KMS-11 (cell line): Measurements from ENCODE around the gene SYNE1.

Source experiments
- H2AFZ ChIP-seq: fragments of 200-600 bp; sonication (generic); 2 replicates; pipeline ENCODE4 v1.6.1; 2016; ENCODE audit warnings: antibody characterized with exemption, mixed run types, low read depth
- H3K27ac ChIP-seq: fragments of 200-600 bp; sonication (generic); 2 replicates; pipeline ENCODE4 v1.6.1; 2016; ENCODE audit warnings: mild to moderate bottlenecking, mixed run types
- H3K27me3 ChIP-seq: fragments of 200-600 bp; sonication (generic); 2 replicates; pipeline ENCODE4 v1.6.1; 2017; ENCODE audit warnings: mild to moderate bottlenecking, low read depth, mixed run types, moderate library complexity; ENCODE audit not compliant: insufficient read depth
- H3K36me3 ChIP-seq: fragments of 200-600 bp; sonication (generic); 2 replicates; pipeline ENCODE4 v1.6.1; 2017; ENCODE audit warnings: mild to moderate bottlenecking, mixed run types; ENCODE audit not compliant: insufficient read depth
- H3K4me1 ChIP-seq: fragments of 200-600 bp; sonication (generic); 2 replicates; pipeline ENCODE4 v1.6.1; 2016; ENCODE audit warnings: mild to moderate bottlenecking, low read depth, mixed run types; ENCODE audit not compliant: poor library complexity, severe bottlenecking
- H3K4me2 ChIP-seq: fragments of 200-600 bp; sonication (generic); 2 replicates; pipeline ENCODE4 v1.7.0; 2016; ENCODE audit warnings: mild to moderate bottlenecking, mixed run types
- H3K4me3 ChIP-seq: fragments of 200-600 bp; sonication (generic); IDR thresholded peaks from 2 replicates; pipeline ENCODE4 v1.6.1; 2017; ENCODE audit warnings: low read depth, low read length, mixed read lengths; ENCODE audit not compliant: insufficient read depth
- H3K79me2 ChIP-seq: fragments of 200-600 bp; sonication (generic); 2 replicates; pipeline ENCODE4 v1.6.1; 2016; ENCODE audit warnings: low read depth, mixed run types; ENCODE audit not compliant: insufficient read depth
- H3K9ac ChIP-seq: fragments of 200-600 bp; sonication (generic); 2 replicates; pipeline ENCODE4 v1.6.1; 2016; ENCODE audit warnings: mild to moderate bottlenecking, mixed run types
- H4K20me1 ChIP-seq: fragments of 200-600 bp; sonication (generic); 2 replicates; pipeline ENCODE4 v1.6.1; 2016; ENCODE audit warnings: mild to moderate bottlenecking, mixed run types; ENCODE audit not compliant: insufficient read depth
- TF ChIP-seq, protein P1 (sequence below): fragments of 200-600 bp; sonication (generic); conservative IDR thresholded peaks from 2 replicates; pipeline ENCODE4 v1.6.1; 2017; ENCODE audit warnings: low read depth, mild to moderate bottlenecking, antibody characterized with exemption, low read length, moderate library complexity, mixed read lengths

The SYNE1 gene

GRCh38 chr6:152094992-152095592 lies 542.1 kb downstream of the SYNE1 start:
- Histone ChIP-seq H3K27ac (no peak overlapping the region), H3K9ac (no peak overlapping the region), H3K4me2 (no peak overlapping the region)

DNA sequence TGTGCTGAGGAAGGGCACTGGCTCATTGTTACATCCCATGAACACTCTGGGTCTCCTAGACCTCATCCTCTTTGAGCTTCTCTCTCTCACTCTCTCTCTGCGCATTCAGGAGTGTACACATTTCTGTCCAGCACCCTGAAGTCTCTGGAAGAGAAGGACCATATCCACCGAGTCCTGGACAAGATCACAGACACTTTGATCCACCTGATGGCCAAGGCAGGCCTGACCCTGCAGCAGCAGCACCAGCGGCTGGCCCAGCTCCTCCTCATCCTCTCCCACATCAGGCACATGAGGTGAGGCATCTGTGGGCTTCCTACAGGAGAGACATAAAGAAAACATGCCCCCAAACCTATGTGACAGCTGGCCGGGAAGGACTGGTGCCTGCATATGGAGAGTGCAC lies 542.9 kb downstream of the SYNE1 start:
- Histone ChIP-seq H3K4me1 (no peaks in the 10 kb centered on the region), H3K79me2 (no peaks in the 10 kb centered on the region), H3K9ac (no peak overlapping the region), H3K4me3 (no peak overlapping the region), H4K20me1 (no peaks in the 10 kb centered on the region), H3K4me2 (no peak overlapping the region), H3K27ac (no peak overlapping the region), H2AFZ (no peak overlapping the region), H3K27me3 (no peaks in the 10 kb centered on the region), H3K36me3 (no peaks in the 10 kb centered on the region)
- TF ChIP-seq, protein P1, sequence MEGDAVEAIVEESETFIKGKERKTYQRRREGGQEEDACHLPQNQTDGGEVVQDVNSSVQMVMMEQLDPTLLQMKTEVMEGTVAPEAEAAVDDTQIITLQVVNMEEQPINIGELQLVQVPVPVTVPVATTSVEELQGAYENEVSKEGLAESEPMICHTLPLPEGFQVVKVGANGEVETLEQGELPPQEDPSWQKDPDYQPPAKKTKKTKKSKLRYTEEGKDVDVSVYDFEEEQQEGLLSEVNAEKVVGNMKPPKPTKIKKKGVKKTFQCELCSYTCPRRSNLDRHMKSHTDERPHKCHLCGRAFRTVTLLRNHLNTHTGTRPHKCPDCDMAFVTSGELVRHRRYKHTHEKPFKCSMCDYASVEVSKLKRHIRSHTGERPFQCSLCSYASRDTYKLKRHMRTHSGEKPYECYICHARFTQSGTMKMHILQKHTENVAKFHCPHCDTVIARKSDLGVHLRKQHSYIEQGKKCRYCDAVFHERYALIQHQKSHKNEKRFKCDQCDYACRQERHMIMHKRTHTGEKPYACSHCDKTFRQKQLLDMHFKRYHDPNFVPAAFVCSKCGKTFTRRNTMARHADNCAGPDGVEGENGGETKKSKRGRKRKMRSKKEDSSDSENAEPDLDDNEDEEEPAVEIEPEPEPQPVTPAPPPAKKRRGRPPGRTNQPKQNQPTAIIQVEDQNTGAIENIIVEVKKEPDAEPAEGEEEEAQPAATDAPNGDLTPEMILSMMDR: no peak

More at GRCh38 chr6:152094992-152095592, 542.1 kb downstream of the SYNE1 start:
- Histone ChIP-seq H3K27me3 (no peaks in the 10 kb centered on the region), H3K4me1 (no peaks in the 10 kb centered on the region), H4K20me1 (no peaks in the 10 kb centered on the region), H3K4me3 (no peak overlapping the region), H3K36me3 (no peaks in the 10 kb centered on the region), H2AFZ (no peak overlapping the region), H3K79me2 (no peaks in the 10 kb centered on the region)
- TF ChIP-seq, protein P1: no peak

DNA sequence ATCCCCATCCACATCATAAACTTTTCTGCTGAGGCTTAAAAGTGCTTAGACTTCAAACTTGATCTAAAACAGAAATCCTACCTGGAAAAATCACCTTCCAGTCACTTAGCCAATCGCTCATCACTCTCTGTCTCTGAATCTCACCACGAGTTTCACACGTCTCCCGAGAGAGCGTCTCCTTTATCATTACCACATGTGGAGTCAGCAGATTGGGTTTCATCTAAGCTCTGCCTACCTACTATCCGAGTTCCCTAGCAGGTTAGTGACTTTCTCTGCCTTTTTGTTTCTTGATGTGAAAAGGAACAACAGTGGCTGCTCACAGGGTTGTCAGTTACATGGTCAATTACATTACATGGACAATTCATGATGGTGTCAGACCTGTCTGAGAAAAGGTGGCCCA lies 543.5 kb downstream of the SYNE1 start:
- TF ChIP-seq, protein P1: no peak
- no peak overlapping the region for H2AFZ ChIP-seq
- H3K4me3 ChIP-seq: no peak overlapping the region
- no peak overlapping the region for H3K9ac ChIP-seq
- no peaks in the 10 kb centered on the region for H4K20me1 ChIP-seq
- H3K27ac ChIP-seq: no peak overlapping the region
- H3K4me2 ChIP-seq: no peak overlapping the region
- H3K36me3 ChIP-seq: no peaks in the 10 kb centered on the region
- H3K79me2 ChIP-seq: no peaks in the 10 kb centered on the region
- no peaks in the 10 kb centered on the region for H3K4me1 ChIP-seq
- no peaks in the 10 kb centered on the region for H3K27me3 ChIP-seq

DNA sequence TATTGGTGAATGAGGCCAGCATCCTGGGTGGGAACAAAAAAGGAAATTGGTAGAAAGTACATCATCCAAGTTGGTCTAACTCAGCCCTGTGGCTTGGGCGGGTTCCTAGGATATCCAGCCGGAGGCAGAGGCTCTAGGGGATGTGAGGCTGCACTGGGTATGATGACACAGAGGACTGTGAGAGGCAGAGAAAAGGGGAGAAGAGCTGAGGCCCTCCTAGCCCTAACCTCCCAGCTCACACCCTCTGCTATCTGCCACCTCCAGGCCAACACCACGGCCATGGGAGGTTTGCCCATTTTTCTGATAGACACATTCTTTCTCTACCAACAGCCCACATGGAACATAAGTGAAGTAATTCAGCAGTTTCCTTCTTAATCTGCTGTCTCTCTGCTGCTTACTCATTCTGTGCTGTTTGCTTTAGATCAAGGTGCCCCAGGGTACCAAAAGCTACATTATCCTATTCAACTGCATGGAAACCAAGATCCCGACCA lies 545.3 kb downstream of the SYNE1 start:
- Histone ChIP-seq H3K4me1 (no peaks in the 10 kb centered on the region), H3K36me3 (no peaks in the 10 kb centered on the region), H3K9ac (no peak overlapping the region), H2AFZ (no peak overlapping the region), H3K27ac (no peak overlapping the region), H3K27me3 (no peaks in the 10 kb centered on the region), H3K79me2 (no peaks in the 10 kb centered on the region), H4K20me1 (no peaks in the 10 kb centered on the region), H3K4me2 (no peak overlapping the region), H3K4me3 (no peak overlapping the region)
- TF ChIP-seq, protein P1: no peak
